ENCODE results near the gene PCNX3.
"Not testable (repeated sequence)": the region's sequence is repeated elsewhere in the genome, so short reads cannot be mapped to it uniquely, and the experiment has no call there.

PCNX3 gene

GRCh38 chr11:65663639-65664200 lies 48.1 kb downstream of the PCNX3 start:
- no peak for TF ChIP-seq CTCF (IDR thresholded peaks at IDR 0.05)
- no peak for DNase-seq (ENCODE audit: low spot score)
- peak overlapping the region; percentile 99 to 100 for H3K27ac ChIP-seq
- H3K4me3 ChIP-seq = peak overlapping the region; percentile 97

- no peak for TF ChIP-seq CTCF (IDR thresholded peaks at IDR 0.05)
Measured at GRCh38 chr11:65672180-65672860, 56.7 kb downstream of the PCNX3 start.

GRCh38 chr11:65672982-65673381 lies 57.4 kb downstream of the PCNX3 start:
- TF ChIP-seq CTCF (IDR thresholded peaks at IDR 0.05) = no peak
- DNase-seq (ENCODE audit: low spot score) = no peak
- H3K27ac ChIP-seq = no peak overlapping the region

More at GRCh38 chr11:65672180-65672860, 56.7 kb downstream of the PCNX3 start:
- Histone ChIP-seq H3K27ac (no peak overlapping the region), H3K4me3 (no peak overlapping the region)
- no peak for DNase-seq (ENCODE audit: low spot score)

GRCh38 chr11:65680192-65680743 lies 64.7 kb downstream of the PCNX3 start:
- Histone ChIP-seq H3K27ac (no peak overlapping the region), H3K4me3 (no peak overlapping the region)
- no peak for DNase-seq (ENCODE audit: low spot score)
- TF ChIP-seq CTCF (IDR thresholded peaks at IDR 0.05) = no peak

More at GRCh38 chr11:65672982-65673381, 57.4 kb downstream of the PCNX3 start:
- no peak overlapping the region for H3K4me3 ChIP-seq

- not testable (repeated sequence) for DNase-seq (ENCODE audit: low spot score)
Measured at GRCh38 chr11:65683480-65683879, 67.9 kb downstream of the PCNX3 start.

GRCh38 chr11:65685981-65686380 lies 70.4 kb downstream of the PCNX3 start:
- no peak for TF ChIP-seq CTCF (IDR thresholded peaks at IDR 0.05)
- no peak overlapping the region for H3K4me3 ChIP-seq
- H3K27ac ChIP-seq = no peak overlapping the region
- no peak for DNase-seq (ENCODE audit: low spot score)

More at GRCh38 chr11:65683480-65683879, 67.9 kb downstream of the PCNX3 start:
- not testable (repeated sequence) for H3K4me3 ChIP-seq, H3K27ac ChIP-seq
